Omental fat pad (tissue), 4 donors: ENCODE results near the gene ZFYVE26. TPM values are rescaled to one million over a fixed set of nuclear protein-coding genes. Genes with fewer than 3 reads are reported as not detected.
"Not testable (repeated sequence)": the region's sequence is repeated elsewhere in the genome, so short reads cannot be mapped to it uniquely, and the experiment has no call there.

ENCODE experiments used
- ATAC-seq: fragments of 150-250 bp; one replicate; pipeline ENCODE4 v1.9.1; 2016; ENCODE audit warnings: mild to moderate bottlenecking, moderate library complexity; ENCODE audit not compliant: low FRiP score
- DNase-seq: peaks from one replicate; pipeline ENCODE4 v3.0.0-alpha.2; 2019; ENCODE audit warnings: low spot score
- total RNA-seq, 4 donors: library from RNA; depleted of rRNA; stranded (reverse); fragments of >200 nt; gene quantifications; one replicate each; pipeline ENCODE4 v1.1.0, GENCODE V29; 2016
- TF ChIP-seq, protein P1 (sequence below), 3 donors: fragments of 450-650 bp; IDR thresholded peaks; one replicate each; pipeline ENCODE4 v1.5.1; 2016 to 2017; ENCODE audit warnings: antibody characterized with exemption in 3 of 3, mild to moderate bottlenecking in 3 of 3, moderate library complexity in 2 of 3

ZFYVE26 gene
- total RNA-seq, 4 donors from 2014 or later, result 24.1 to 33.7 (median 25.0) TPM

DNA sequence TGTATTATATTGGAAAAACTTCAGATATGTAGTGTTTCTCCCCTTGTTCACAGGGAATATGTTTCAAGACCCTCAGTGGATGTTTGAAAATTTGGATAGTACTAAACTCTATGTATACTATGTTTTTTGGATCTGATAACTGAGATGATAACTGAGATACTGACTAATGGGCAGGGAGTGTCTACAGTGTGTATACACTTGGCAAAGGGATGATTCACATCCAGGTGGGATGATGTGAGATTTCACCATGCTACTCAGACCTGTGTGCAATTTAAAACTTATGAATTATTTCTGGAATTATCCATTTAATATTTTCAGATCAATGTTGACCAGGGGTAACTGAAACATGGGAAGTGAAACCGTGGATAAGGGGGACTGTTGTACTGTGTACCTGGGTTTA, 17.0 kb upstream of the ZFYVE26 start:
- ATAC-seq (no peak), DNase-seq (no peak)
- TF ChIP-seq, protein P1, sequence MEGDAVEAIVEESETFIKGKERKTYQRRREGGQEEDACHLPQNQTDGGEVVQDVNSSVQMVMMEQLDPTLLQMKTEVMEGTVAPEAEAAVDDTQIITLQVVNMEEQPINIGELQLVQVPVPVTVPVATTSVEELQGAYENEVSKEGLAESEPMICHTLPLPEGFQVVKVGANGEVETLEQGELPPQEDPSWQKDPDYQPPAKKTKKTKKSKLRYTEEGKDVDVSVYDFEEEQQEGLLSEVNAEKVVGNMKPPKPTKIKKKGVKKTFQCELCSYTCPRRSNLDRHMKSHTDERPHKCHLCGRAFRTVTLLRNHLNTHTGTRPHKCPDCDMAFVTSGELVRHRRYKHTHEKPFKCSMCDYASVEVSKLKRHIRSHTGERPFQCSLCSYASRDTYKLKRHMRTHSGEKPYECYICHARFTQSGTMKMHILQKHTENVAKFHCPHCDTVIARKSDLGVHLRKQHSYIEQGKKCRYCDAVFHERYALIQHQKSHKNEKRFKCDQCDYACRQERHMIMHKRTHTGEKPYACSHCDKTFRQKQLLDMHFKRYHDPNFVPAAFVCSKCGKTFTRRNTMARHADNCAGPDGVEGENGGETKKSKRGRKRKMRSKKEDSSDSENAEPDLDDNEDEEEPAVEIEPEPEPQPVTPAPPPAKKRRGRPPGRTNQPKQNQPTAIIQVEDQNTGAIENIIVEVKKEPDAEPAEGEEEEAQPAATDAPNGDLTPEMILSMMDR (IDR thresholded peaks at IDR 0.05), result no peak

DNA sequence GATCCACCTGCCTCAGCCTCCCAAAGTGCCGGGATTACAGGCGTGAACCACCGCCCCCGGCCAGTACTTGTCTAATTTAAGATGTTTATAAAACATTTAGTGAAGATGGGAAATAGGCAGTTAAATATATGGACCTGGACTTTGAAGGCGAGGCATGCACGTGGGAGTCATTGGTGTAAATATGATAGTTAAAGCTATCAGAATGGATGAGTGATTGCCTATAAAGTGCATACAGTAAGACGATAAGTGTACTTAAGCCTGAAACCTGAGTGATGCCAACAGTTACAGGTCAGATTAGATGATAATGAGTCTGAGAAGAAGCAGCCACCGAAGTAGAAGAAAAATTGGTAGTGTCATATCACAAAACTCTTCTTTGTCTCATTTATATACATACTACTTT, 14.7 kb upstream of the ZFYVE26 start:
- TF ChIP-seq, protein P1 (IDR thresholded peaks at IDR 0.05), result no peak
- DNase-seq (no peak), ATAC-seq (no peak)

DNA sequence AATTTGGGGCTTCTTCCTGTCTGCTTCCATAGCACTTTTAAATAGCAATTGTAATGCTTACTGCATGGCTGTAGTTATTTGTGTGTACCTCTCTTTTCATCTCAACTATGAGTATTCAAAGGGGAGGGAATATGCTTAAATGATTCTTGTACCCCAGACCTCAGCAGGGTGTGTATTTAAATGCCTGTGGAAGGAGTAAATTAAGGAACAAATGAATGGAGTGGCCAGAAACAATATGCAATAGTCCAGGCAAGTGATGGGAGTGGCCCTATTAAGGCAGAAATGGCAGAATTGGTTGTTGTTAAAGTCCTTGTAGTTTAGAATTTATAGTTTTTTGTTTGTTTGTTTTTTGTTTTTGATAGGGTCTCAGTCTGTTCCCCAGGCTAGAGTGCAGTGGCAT, 4.7 kb upstream of the ZFYVE26 start:
- ATAC-seq (no peak), DNase-seq (no peak)

DNA sequence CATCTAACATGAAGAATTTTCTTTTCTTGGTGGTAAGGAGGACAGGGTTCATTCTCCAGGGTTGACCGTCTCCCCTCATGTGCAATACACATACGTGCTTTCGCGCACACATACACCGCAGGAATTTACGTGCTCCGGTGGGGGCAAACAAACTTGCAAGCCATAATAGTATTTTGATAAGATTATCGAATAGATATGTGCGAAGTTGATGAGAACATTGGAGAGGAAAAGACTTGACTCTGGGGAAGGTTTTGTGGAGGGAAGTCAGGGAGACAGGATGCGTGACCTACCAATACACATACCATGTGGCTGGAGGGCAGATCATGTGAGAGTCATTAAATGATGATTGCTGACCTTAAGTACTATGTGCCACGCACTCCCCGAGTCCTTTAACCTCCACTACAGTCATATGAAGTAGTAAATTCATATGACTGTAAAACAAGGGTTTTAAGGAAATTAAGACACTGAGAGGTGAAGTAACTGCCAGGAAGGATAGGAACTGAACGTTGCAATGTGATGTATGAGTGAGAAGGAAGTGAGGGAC, 4.1 kb upstream of the ZFYVE26 start:
- TF ChIP-seq, protein P1 (IDR thresholded peaks at IDR 0.05), result no peak
- ATAC-seq (no peak), DNase-seq (no peak)

More for the DNA sequence above, 4.7 kb upstream of the ZFYVE26 start:
- TF ChIP-seq, protein P1 (IDR thresholded peaks at IDR 0.05), result no peak

DNA sequence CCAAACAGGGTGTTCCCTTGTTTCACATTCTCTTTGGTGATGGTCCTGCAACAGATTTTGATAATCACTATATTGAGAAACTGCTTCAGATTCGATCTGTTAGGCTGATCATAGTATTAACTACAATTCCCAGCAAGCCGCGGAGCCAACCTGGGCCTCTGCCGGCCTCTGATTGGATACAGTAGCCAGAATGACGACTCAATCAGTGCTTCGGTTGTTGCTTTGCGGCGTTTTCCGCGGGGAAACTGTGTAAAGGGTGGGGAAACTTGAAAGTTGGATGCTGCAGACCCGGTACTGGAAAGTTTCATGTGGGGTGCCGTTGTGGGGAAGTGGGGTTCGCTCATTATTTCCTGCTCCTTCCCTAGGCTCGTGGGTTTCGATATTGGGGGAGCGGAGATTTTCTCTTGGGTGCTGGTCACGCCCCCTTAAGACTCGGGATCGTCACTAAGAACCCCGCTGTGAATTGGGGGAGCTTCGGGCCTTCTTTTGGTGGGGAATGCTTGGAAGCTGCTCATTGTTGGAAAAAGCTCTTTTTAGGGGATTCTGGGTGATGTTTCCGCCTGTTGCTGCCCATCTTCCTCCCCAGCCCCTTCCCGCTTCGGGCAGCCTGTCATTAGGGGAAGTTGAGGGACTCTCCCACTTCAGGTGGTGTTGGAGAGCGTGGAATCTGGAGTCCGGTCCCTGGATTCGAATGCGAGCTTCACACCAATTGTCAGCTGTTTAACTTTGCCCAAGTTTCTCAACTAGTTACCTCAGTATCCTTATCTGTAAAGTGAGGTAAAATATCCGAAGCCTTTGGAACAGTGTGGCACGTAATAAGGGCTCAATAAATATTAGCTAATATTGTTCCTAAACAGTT, 3.4 kb upstream of the ZFYVE26 start, which contains the start of gene RAD51B:
Gene RAD51B (plus strand): TSS at position 217 of the 859 bp plus-strand sequence.
- TF ChIP-seq, protein P1 (IDR thresholded peaks at IDR 0.05), result no peak
- peak; percentile 63 for ATAC-seq
- DNase-seq, result peak; percentile 78

DNA sequence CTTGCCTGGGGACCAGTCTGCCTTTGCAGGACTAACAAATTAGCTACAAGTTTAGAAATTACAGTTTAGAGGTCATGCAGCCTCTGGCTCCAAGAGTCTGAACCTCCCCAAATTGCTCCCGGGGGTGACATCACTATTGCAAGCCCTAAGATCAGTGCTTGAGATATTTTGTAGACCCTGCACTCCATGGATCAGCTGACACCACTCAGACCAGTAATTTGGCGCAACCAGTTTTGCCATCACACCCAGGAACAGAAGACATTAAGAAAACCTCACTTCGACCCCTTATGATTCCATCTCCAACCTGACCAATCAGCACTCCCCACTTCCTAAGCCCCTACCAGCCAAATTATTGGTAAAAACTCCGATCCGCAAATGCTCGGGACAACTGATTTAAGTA, 2.1 kb upstream of the ZFYVE26 start:
- ATAC-seq, DNase-seq: not testable (repeated sequence)

DNA sequence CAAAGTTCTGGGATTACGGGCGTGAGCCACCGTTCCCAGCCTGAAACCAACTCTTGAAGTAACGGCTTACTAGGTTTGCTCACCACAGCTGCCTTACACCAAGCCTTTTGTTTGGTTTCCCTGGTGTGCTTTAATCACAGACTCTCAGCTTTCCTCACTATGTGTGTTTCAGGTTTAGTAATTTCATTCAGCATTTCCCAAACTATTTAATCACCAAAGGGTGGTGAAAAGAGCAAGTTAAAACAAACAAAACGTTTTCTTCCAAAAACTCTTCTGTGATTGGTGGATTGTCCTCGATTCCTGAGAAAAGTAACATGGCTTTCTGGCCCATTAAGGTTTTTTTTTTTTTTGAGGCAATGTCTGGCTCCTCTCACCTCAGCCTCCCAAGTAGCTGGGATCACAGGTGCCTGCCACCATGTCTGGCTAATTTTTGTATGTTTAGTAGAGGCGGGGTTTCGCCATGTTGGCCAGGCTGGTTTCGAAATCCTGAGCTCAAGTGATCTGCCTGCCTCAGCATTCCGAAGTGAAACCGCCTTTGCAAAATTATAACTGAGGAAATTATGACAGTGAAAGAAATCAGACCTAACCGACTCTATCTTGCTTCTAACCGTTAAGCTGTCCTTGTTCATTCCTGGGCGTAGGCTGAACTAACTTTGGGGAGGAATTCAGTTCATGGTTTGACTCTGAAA, 1.5 kb upstream of the ZFYVE26 start:
- ATAC-seq, result no peak
- TF ChIP-seq, protein P1 (IDR thresholded peaks at IDR 0.05), result no peak
- DNase-seq, result no peak
